AG09319 (cell line): ENCODE data around the gene DCST1.

Experiments
- DNase-seq: peaks from one replicate; pipeline ENCODE4 v3.0.0-alpha.2; 2010; ENCODE audit warnings: low read depth; ENCODE audit errors: extremely low read depth
- CTCF ChIP-seq: IDR thresholded peaks from 2 replicates; pipeline ENCODE4 v1.5.1; 2011; ENCODE audit warnings: low read depth, mild to moderate bottlenecking, inconsistent platforms, low read length, moderate library complexity

Gene DCST1

GRCh38 chr1:155030899-155031298, 2.7 kb upstream of the DCST1 start:
- TF ChIP-seq CTCF, result no peak

GRCh38 chr1:155032886-155033285, 738 bp upstream of the DCST1 start:
- DNase-seq, result no peak
- TF ChIP-seq CTCF, result no peak

More at GRCh38 chr1:155030899-155031298, 2.7 kb upstream of the DCST1 start:
- DNase-seq, result no peak

GRCh38 chr1:155034318-155035208, 939 bp downstream of the DCST1 start:
- no peak for TF ChIP-seq CTCF
- DNase-seq, result no peak

GRCh38 chr1:155035936-155036335, 2.3 kb downstream of the DCST1 start:
- TF ChIP-seq CTCF, result no peak
- DNase-seq, result no peak

GRCh38 chr1:155037043-155037442, 3.4 kb downstream of the DCST1 start:
- TF ChIP-seq CTCF, result no peak

GRCh38 chr1:155037851-155038441, 4.3 kb downstream of the DCST1 start:
- no peak for TF ChIP-seq CTCF
- DNase-seq, result no peak

More at GRCh38 chr1:155037043-155037442, 3.4 kb downstream of the DCST1 start:
- no peak for DNase-seq
